ENCODE measurements around the gene LRRC8C.

Gene LRRC8C

GRCh38 chr1:89746424-89747149 lies 113.7 kb downstream of the LRRC8C start:
- CTCF ChIA-PET = interaction anchor here (2.0 kb wide), 1 partner anchor 17 kb away, joined by 12 read pairs; no protein-coding TSS in a partner anchor
- POLR2A ChIA-PET = no interaction called here
- no peak for DNase-seq (ENCODE audit: extremely low spot score)
- TF ChIP-seq, protein P1, sequence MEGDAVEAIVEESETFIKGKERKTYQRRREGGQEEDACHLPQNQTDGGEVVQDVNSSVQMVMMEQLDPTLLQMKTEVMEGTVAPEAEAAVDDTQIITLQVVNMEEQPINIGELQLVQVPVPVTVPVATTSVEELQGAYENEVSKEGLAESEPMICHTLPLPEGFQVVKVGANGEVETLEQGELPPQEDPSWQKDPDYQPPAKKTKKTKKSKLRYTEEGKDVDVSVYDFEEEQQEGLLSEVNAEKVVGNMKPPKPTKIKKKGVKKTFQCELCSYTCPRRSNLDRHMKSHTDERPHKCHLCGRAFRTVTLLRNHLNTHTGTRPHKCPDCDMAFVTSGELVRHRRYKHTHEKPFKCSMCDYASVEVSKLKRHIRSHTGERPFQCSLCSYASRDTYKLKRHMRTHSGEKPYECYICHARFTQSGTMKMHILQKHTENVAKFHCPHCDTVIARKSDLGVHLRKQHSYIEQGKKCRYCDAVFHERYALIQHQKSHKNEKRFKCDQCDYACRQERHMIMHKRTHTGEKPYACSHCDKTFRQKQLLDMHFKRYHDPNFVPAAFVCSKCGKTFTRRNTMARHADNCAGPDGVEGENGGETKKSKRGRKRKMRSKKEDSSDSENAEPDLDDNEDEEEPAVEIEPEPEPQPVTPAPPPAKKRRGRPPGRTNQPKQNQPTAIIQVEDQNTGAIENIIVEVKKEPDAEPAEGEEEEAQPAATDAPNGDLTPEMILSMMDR (IDR thresholded peaks at IDR 0.05; ENCODE audit: control extremely low read depth, extremely low read depth, low read depth, missing control alignments) = no peak

- CTCF ChIA-PET = interaction anchor here (1.0 to 1.8 kb wide), 2 partner anchors 9 to 19 kb away, joined by 3 to 26 read pairs; no protein-coding TSS in a partner anchor
- POLR2A ChIA-PET = no interaction called here
- DNase-seq (ENCODE audit: extremely low spot score) = no peak
- TF ChIP-seq, protein P1 (IDR thresholded peaks at IDR 0.05; ENCODE audit: control extremely low read depth, extremely low read depth, low read depth, missing control alignments) = no peak
Observed at GRCh38 chr1:89753761-89754160, 120.8 kb downstream of the LRRC8C start.

DNA sequence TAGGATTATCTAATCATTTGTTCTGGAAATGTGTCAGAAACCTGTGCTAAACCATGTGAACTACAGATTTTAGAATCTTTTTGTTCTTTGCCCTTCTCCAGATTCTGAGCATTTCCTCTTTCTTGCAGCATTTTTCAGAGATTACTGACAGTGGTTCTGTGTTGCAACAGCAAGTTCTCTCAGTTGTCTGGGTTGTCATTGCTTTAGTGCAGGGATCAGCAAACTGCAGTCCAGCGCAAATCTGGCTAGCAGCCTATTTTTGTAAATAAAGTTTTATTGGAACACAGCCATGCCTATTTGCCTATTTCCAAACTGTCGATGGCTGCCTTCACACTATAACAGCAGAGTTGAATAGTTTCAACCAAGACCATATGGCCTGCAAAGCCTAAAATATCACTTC lies 121.6 kb downstream of the LRRC8C start:
- ChIA-PET CTCF (interaction anchor here (0.7 to 1.5 kb wide), 2 partner anchors 9 to 11 kb away, joined by 5 to 7 read pairs; no protein-coding TSS in a partner anchor), POLR2A (no interaction called here)
- DNase-seq (ENCODE audit: extremely low spot score) = no peak
- TF ChIP-seq, protein P1 (IDR thresholded peaks at IDR 0.05; ENCODE audit: control extremely low read depth, extremely low read depth, low read depth, missing control alignments) = no peak

DNA sequence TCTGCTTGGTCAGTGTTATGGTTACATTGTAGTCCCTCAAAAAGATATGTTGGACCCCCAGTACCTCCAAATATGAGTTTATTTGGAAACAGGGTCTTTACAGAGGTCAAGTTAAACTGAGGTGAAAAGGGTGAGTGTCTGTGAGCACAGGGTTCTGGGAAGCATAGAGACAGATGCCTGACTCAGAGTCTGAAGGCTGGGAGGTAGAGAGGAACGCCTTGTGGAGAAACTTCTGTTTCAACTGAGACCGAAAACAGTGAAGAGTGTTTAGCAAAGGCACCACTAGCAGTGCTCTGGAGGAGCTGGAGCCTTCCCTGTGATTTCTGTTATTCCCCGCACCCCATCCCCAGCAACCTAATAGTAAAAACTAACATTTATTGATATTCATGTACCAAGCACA lies 122.7 kb downstream of the LRRC8C start:
- CTCF ChIA-PET = interaction anchor here (1.3 to 1.5 kb wide), 2 partner anchors 10 to 13 kb away, joined by 5 to 7 read pairs; no protein-coding TSS in a partner anchor
- no peak for DNase-seq (ENCODE audit: extremely low spot score)

GRCh38 chr1:89757532-89757931 lies 124.6 kb downstream of the LRRC8C start:
- TF ChIP-seq, protein P1 (IDR thresholded peaks at IDR 0.05; ENCODE audit: control extremely low read depth, extremely low read depth, low read depth, missing control alignments) = no peak
- DNase-seq (ENCODE audit: extremely low spot score) = peak; percentile 43
- CTCF ChIA-PET = interaction anchor here (0.8 to 1.5 kb wide), 3 partner anchors 9 to 31 kb away, joined by 3 read pairs; no protein-coding TSS in a partner anchor
- POLR2A ChIA-PET = no interaction called here

More for the DNA sequence above, 122.7 kb downstream of the LRRC8C start:
- TF ChIP-seq, protein P1 (IDR thresholded peaks at IDR 0.05; ENCODE audit: control extremely low read depth, extremely low read depth, low read depth, missing control alignments) = no peak
- POLR2A ChIA-PET = no interaction called here

DNA sequence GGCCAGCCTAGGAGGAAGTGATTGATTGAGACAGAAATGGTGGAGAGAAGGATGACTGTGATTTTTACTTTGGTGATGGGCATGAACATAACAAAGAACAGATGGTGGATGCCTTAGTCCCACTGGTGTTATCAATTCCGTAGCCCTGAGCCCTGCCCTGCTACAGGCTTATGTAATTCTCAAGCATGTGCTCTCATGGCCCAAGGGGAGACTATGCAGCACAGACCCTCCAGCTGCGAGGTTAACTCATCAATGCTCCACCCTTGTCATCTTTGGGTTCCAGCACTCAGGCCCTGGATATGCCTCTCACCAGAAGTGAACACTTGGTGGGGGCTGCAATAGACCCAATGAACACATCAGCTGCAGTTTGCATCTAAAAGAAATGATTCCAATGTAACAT lies 125.2 kb downstream of the LRRC8C start:
- POLR2A ChIA-PET = no interaction called here
- no peak for DNase-seq (ENCODE audit: extremely low spot score)
- CTCF ChIA-PET = interaction anchor here (0.8 to 2.3 kb wide), 7 partner anchors 14 to 760 kb away, joined by 3 to 8 read pairs (median 3); partner anchors contain the start of gene LRRC8C
- TF ChIP-seq, protein P1 (IDR thresholded peaks at IDR 0.05; ENCODE audit: control extremely low read depth, extremely low read depth, low read depth, missing control alignments) = no peak

Data from GM10248 (cell line).